GM12878 (cell line): Measurements from ENCODE around the gene ASB3. TPM values are rescaled to one million over a fixed set of nuclear protein-coding genes. Genes with fewer than 3 reads are reported as not detected.

Experiments
- ATAC-seq: fragments of 200-7000 bp; cut with Tn5 transposase; 3 replicates; pipeline ENCODE4 v1.9.1; 2020; ENCODE audit warnings: mild to moderate bottlenecking, moderate library complexity
- Bru-seq: library from RNA; stranded (reverse); fragments of 400-500 nt; gene quantifications from one replicate; lab custom pipeline; 2021; lab: Mats Ljungman, UMichigan
- BruChase-seq, 2 experiments: library from RNA; stranded (reverse); fragments of 400-500 nt; gene quantifications; one replicate each; lab custom pipeline; 2021; lab: Mats Ljungman, UMichigan
- BruUV-seq: library from RNA; stranded (reverse); fragments of 400-500 nt; replicated peaks from 2 replicates; lab custom pipeline; 2021; lab: Mats Ljungman, UMichigan
- CTCF ChIA-PET: fragments of 300-600 bp; sonication (Branson Sonifier 250); formaldehyde crosslinking; extraction: SDS; loops from one replicate; lab custom pipeline; 2021; ENCODE audit warnings: inconsistent platforms; lab: Yijun Ruan, JAX
- POLR2A ChIA-PET: fragments of 350-600 bp; formaldehyde crosslinking; extraction: SDS; loops from one replicate; lab custom pipeline; 2021; ENCODE audit warnings: inconsistent platforms; lab: Charles Lee
- RAD21 ChIA-PET: fragments of 300-600 bp; sonication (Branson Sonifier 250); formaldehyde crosslinking; loops from one replicate; lab custom pipeline; 2023; ENCODE audit warnings: antibody characterized with exemption; ENCODE audit not compliant: unreplicated experiment; lab: Charles Lee
- SMC1A ChIA-PET: fragments of 300-600 bp; sonication (Branson Sonifier 250); formaldehyde crosslinking; loops from one replicate; lab custom pipeline; 2023; ENCODE audit not compliant: unreplicated experiment, uncharacterized antibody; lab: Charles Lee
- DNase-seq: peaks from one replicate; pipeline ENCODE4 v3.0.0-alpha.2; 2011; ENCODE audit warnings: low read depth, low spot score
- FAIRE-seq: peaks from 3 replicates; lab custom pipeline; 2011; peaks lifted over from hg19 to GRCh38; lab: Jason Lieb, UNC
- H2AFZ ChIP-seq: 2 replicates; pipeline ENCODE4 v1.6.0; 2011; ENCODE audit warnings: low read depth, low read length, control low read depth; ENCODE audit not compliant: control insufficient read depth
- H3K27ac ChIP-seq: 2 replicates; pipeline ENCODE4 v1.5.1; 2011; ENCODE audit warnings: control low read depth; ENCODE audit not compliant: control insufficient read depth, insufficient read depth
- H3K27me3 ChIP-seq, 2 experiments: replicated peaks in 1 of 2; 2 replicates each; pipeline versions ENCODE4 v1.6.0 to v1.6.1; 2011; ENCODE audit warnings: low read length in 1 of 2; ENCODE audit not compliant: control insufficient read depth in 2 of 2, insufficient read depth in 2 of 2
- H3K36me3 ChIP-seq, 2 experiments: 2 replicates each; pipeline ENCODE4 v1.5.1; 2011; ENCODE audit warnings: low read length in 1 of 2; ENCODE audit not compliant: control insufficient read depth in 2 of 2, insufficient read depth in 2 of 2
- H3K4me1 ChIP-seq: 2 replicates; pipeline ENCODE4 v1.6.1; 2011; ENCODE audit warnings: mild to moderate bottlenecking, low read length, moderate library complexity, mixed read lengths; ENCODE audit not compliant: control insufficient read depth, insufficient read depth
- H3K4me2 ChIP-seq: 2 replicates; pipeline ENCODE4 v1.6.0; 2011; ENCODE audit warnings: control low read depth; ENCODE audit not compliant: control insufficient read depth, insufficient read depth
- H3K4me3 ChIP-seq: fragments of 200-600 bp; sonication (generic); 2 replicates; pipeline ENCODE4 v1.5.1; 2016
- H3K79me2 ChIP-seq: 2 replicates; pipeline ENCODE4 v1.6.0; 2011; ENCODE audit warnings: low read length; ENCODE audit not compliant: control insufficient read depth, insufficient read depth
- H3K9ac ChIP-seq: 2 replicates; pipeline ENCODE4 v1.8.0; 2011; ENCODE audit warnings: low read length, control low read depth, mixed read lengths; ENCODE audit not compliant: control insufficient read depth, insufficient read depth
- H3K9me3 ChIP-seq: replicated peaks from 3 replicates; pipeline ENCODE4 v1.5.1; 2011; ENCODE audit warnings: mild to moderate bottlenecking, low read length; ENCODE audit not compliant: control insufficient read depth, insufficient read depth
- H4K20me1 ChIP-seq: 2 replicates; pipeline ENCODE4 v1.6.0; 2011; ENCODE audit not compliant: control insufficient read depth, insufficient read depth
- CBFB ChIP-seq: IDR thresholded peaks from 2 replicates; pipeline ENCODE4 v1.6.1; 2016; ENCODE audit warnings: antibody characterized with exemption, low read depth
- CEBPB ChIP-seq, 2 experiments: fragments of 150-350 bp in 1 of 2; IDR thresholded peaks; 2 replicates each; pipeline ENCODE4 v1.6.1; 2012 to 2014; ENCODE audit warnings: low read depth in 2 of 2, low read length in 2 of 2, borderline replicate concordance in 1 of 2, inconsistent platforms in 1 of 2
- CHD2 ChIP-seq: IDR thresholded peaks from 2 replicates; pipeline ENCODE4 v1.6.1; 2011; ENCODE audit warnings: low read depth, low read length, improper control_type of control experiment, borderline replicate concordance
- FOXM1 ChIP-seq: IDR thresholded peaks from 2 replicates; pipeline ENCODE4 v1.6.1; 2012; ENCODE audit warnings: low read depth, mild to moderate bottlenecking, inconsistent platforms, low read length, moderate library complexity
- GATAD2B ChIP-seq: fragments of 450-650 bp; conservative IDR thresholded peaks from 2 replicates; pipeline ENCODE4 v1.6.1; 2017; ENCODE audit warnings: low read depth, mild to moderate bottlenecking, moderate library complexity
- KLF5 ChIP-seq: fragments of 450-650 bp; IDR thresholded peaks from 2 replicates; pipeline ENCODE4 v1.6.1; 2014; ENCODE audit warnings: mild to moderate bottlenecking; ENCODE audit not compliant: partially characterized antibody
- NR2F1 ChIP-seq: fragments of 450-650 bp; conservative IDR thresholded peaks from 2 replicates; pipeline ENCODE4 v1.6.1; 2017; ENCODE audit warnings: mild to moderate bottlenecking
- PAX8 ChIP-seq: fragments of 450-650 bp; IDR thresholded peaks from 2 replicates; pipeline ENCODE4 v1.6.1; 2017; ENCODE audit warnings: mild to moderate bottlenecking, moderate library complexity
- PBX3 ChIP-seq: IDR thresholded peaks from 2 replicates; pipeline ENCODE4 v1.6.1; 2011; ENCODE audit warnings: mild to moderate bottlenecking, low read depth, low read length, moderate library complexity; ENCODE audit not compliant: insufficient replicate concordance
- POLR2AphosphoS2 ChIP-seq: IDR thresholded peaks from 2 replicates; pipeline ENCODE4 v1.6.1; 2011; ENCODE audit warnings: low read depth, mild to moderate bottlenecking, low read length, improper control_type of control experiment, moderate library complexity
- RAD21 ChIP-seq: IDR thresholded peaks from 2 replicates; pipeline ENCODE4 v1.6.1; 2011; ENCODE audit warnings: mild to moderate bottlenecking, low read depth, low read length, moderate library complexity; ENCODE audit not compliant: insufficient read depth
- STAT1 ChIP-seq: fragments of 450-650 bp; conservative IDR thresholded peaks from 2 replicates; pipeline ENCODE4 v1.6.1; 2014; ENCODE audit warnings: antibody characterized with exemption, mild to moderate bottlenecking
- WGBS: methylation state at CpG from one replicate; pipeline ENCODE4 v1.1.6; 2016; ENCODE audit warnings: low lambda C conversion rate; ENCODE audit not compliant: insufficient replicate concordance, insufficient coverage; ENCODE audit errors: missing lambda C conversion rate; 5-methylcytosine and 5-hydroxymethylcytosine counted together
- in situ Hi-C: fragments of 300-500 bp; cut with MboI; formaldehyde crosslinking; loops from 9 replicates; pipeline ENCODE4 v1.14.3; 2018; ENCODE audit warnings: mixed read lengths
- intact Hi-C: fragments of 100-400 bp; cut with micrococcal nuclease; formaldehyde crosslinking; loops from one replicate; pipeline ENCODE4 v1.14.2; 2022; ENCODE audit not compliant: unreplicated experiment
- long read RNA-seq, 2 experiments: library from polyadenylated mRNA; unstranded; transcript quantifications; one replicate each; pipeline ENCODE4 v2.0.0, GENCODE V29; 2019 to 2020
- polyA minus RNA-seq, 3 experiments: library from RNA; depleted of rRNA, polyadenylated mRNA; stranded (reverse); fragments of >200 nt; gene quantifications; 2 replicates each; pipeline ENCODE4 v1.2.3, GENCODE V29; 2011
- polyA plus RNA-seq, 11 experiments: library from polyadenylated mRNA; depleted of rRNA in 4 of 11; unstranded in 6 of 11; stranded (reverse) in 5 of 11; fragments of >200 nt; fragmentation: Nextera tagmentation in 4 of 11; fragmentation: Illumina TruSeq in 1 of 11; extraction: Ambion mirVana in 4 of 11; extraction: Trizol in 1 of 11; gene quantifications; 1 replicate in 1 of 11; 2 replicates in 10 of 11; pipeline versions ENCODE4 v1.2.1 to v1.2.3, GENCODE V29; 2011 to 2016; ENCODE audit warnings: inconsistent platforms in 2 of 11, missing spikeins in 2 of 11, low read depth in 1 of 11
- total RNA-seq, 4 experiments: library from RNA; depleted of rRNA in 3 of 4; stranded (reverse); fragments of >200 nt in 3 of 4; fragmentation: Illumina TruSeq in 1 of 4; extraction: Trizol in 1 of 4; gene quantifications; 2 replicates each; pipeline versions ENCODE4 v1.2.1 to v1.2.3, GENCODE V29; 2013 to 2021

ASB3 gene, protein sequence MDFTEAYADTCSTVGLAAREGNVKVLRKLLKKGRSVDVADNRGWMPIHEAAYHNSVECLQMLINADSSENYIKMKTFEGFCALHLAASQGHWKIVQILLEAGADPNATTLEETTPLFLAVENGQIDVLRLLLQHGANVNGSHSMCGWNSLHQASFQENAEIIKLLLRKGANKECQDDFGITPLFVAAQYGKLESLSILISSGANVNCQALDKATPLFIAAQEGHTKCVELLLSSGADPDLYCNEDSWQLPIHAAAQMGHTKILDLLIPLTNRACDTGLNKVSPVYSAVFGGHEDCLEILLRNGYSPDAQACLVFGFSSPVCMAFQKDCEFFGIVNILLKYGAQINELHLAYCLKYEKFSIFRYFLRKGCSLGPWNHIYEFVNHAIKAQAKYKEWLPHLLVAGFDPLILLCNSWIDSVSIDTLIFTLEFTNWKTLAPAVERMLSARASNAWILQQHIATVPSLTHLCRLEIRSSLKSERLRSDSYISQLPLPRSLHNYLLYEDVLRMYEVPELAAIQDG
- 64.9 and 68.6 TPM in 2 replicates for total RNA-seq (2013; cell fraction: nucleolus; rRNA removed)
- total RNA-seq (2014; rRNA removed) (21.9 and 24.8 TPM in 2 replicates), total RNA-seq (2014; rRNA removed; fragmentation: Illumina TruSeq; extraction: Trizol) (22.3 and 23.3 TPM in 2 replicates), total RNA-seq (2021) (16.4 and 19.1 TPM in 2 replicates), polyA plus RNA-seq (2011; rRNA removed) (30.9 and 39.6 TPM in 2 replicates), polyA plus RNA-seq (2014; fragmentation: Illumina TruSeq; extraction: Trizol) (17.1 and 22.3 TPM in 2 replicates), polyA plus RNA-seq (2014; fragmentation: Nextera tagmentation; extraction: Ambion mirVana) (10 to 100 TPM; 19.9 to 25.6 TPM), polyA plus RNA-seq (2014; rRNA removed) (13.4 and 18.5 TPM in 2 replicates), polyA plus RNA-seq (2016; fragmentation: Nextera tagmentation; extraction: Ambion mirVana) (10 to 100 TPM; 29.3 to 30.2 TPM), polyA minus RNA-seq (2011; rRNA and poly(A)+ RNA removed) (35.2 and 37.8 TPM in 2 replicates), Bru-seq, nascent RNA (percentile 82 among the genes with signal in this experiment), BruChase-seq, experiment 1, labeled RNA remaining after a 6-hour chase (percentile 80 among the genes with signal in this experiment), BruChase-seq, experiment 2, labeled RNA remaining after a 2-hour chase (percentile 86 among the genes with signal in this experiment)
- 10.3 TPM for polyA plus RNA-seq (2011; ENCODE audit: low read depth)
- polyA plus RNA-seq (2011; cell fraction: cytosol; rRNA removed), result 14.9 and 21.4 TPM in 2 replicates
- polyA plus RNA-seq (2011; cell fraction: nucleus; rRNA removed), result 31.7 and 38.6 TPM in 2 replicates
- 10.5 and 14.3 TPM in 2 replicates for polyA plus RNA-seq (2012)
- 8.8 and 12.9 TPM in 2 replicates for polyA minus RNA-seq (2011; cell fraction: cytosol; rRNA and poly(A)+ RNA removed)
- 34.1 and 45.8 TPM in 2 replicates for polyA minus RNA-seq (2011; cell fraction: nucleus; rRNA and poly(A)+ RNA removed)
- long read RNA-seq, experiment 1, transcript ASB3-201 (10 exons, 2,214 nt), result major isoform, 16 of 23 reads
- long read RNA-seq, experiment 1, partial matches to known transcripts, result 0 of 23 reads
- long read RNA-seq, experiment 1, other reads (novel, unspliced or antisense), result 5 of 23 reads
- long read RNA-seq, experiment 2, transcript ASB3-201 (10 exons, 2,214 nt), result major isoform, 141 of 193 reads
- long read RNA-seq, experiment 2, transcript ASB3-202 (9 exons, 1,734 nt), result minor isoform, 11 of 193 reads
- long read RNA-seq, experiment 2, partial matches to known transcripts, result 7 of 193 reads
- long read RNA-seq, experiment 2, other reads (novel, unspliced or antisense), result 31 of 193 reads

GRCh38 chr2:53786705-53787613 lies at the start of gene ASB3, which contains the start of gene ERLEC1:
TSS of gene ASB3 (minus strand) at chr2:53786953. CDS start at chr2:53765572, 21,381 bp downstream.
TSS of gene ERLEC1 (plus strand) at chr2:53787044. CDS start at chr2:53787211, 167 bp downstream.
- intact Hi-C loops (loop anchor here (2.0 kb wide), 1 partner anchor 20 kb away; the partner anchor contains the start of gene CHAC2), in situ Hi-C loops (no loop called here)
- Histone ChIP-seq H3K4me1 (0 out of 2 replicates have a peak, but pooled peaks cover 2% of the 10 kb centered on the region), H2AFZ (peak within 1 kb of the TSS; percentile 95), H3K36me3 (peaks cover 0 to 6% of the 10 kb centered on the region in 2 experiments; a peak in 2 of 4 replicates), H3K4me3 (peak within 1 kb of the TSS; percentile 97), H3K9ac (peak within 1 kb of the TSS; percentile 92), H3K4me2 (peak within 1 kb of the TSS; percentile 90), H3K27me3 (no peaks in the 10 kb centered on the region), H4K20me1 (no peaks in the 10 kb centered on the region), H3K27ac (peak within 1 kb of the TSS; percentile 86), H3K9me3 (no peaks in the 10 kb centered on the region), H3K79me2 (peaks cover 87% of the 10 kb centered on the region)
- ATAC-seq, result peak; percentile 93
- no TSS peak for BruUV-seq
- peak; percentile 80 for FAIRE-seq
- CTCF ChIA-PET, result interaction anchor here (0.8 to 2.9 kb wide), 3 partner anchors 10 to 53 kb away, joined by 3 to 14 read pairs (median 4); partner anchors contain the start of gene CHAC2
- SMC1A ChIA-PET, result interaction anchor here (1.0 to 3.0 kb wide), 4 partner anchors 13 to 182 kb away, joined by 3 to 22 read pairs (median 5); partner anchors contain the start of gene CHAC2
- 1% methylated on average over 72 of the region's 77 CpGs for WGBS
- POLR2A ChIA-PET, result interaction anchor here (0.9 to 6.6 kb wide), 4 partner anchors 13 to 183 kb away, joined by 3 to 37 read pairs (median 6); partner anchors contain the start of genes CHAC2 and PSME4
- peak; percentile 48 for DNase-seq
- RAD21 ChIA-PET, result interaction anchor here (1.3 to 2.7 kb wide), 2 partner anchors 10 to 19 kb away, joined by 3 to 12 read pairs; partner anchors contain the start of gene CHAC2
- peak; percentile 79 for TF ChIP-seq KLF5
- TF ChIP-seq STAT1, result no peak
- TF ChIP-seq CBFB, result peak; percentile 42; the same call in 1 of the 2 replicates
- no peak for TF ChIP-seq PBX3
- TF ChIP-seq POLR2AphosphoS2, result peak; percentile 64
- TF ChIP-seq NR2F1, result no peak
- TF ChIP-seq RAD21, result no peak
- no peak for TF ChIP-seq PAX8
- TF ChIP-seq FOXM1, result no peak
- peak; percentile 42; the same call in 1 of the 2 replicates for TF ChIP-seq CHD2
- no peak for TF ChIP-seq CEBPB (IDR thresholded peaks at IDR 0.05; ENCODE audit: borderline replicate concordance in 1 of 2, low read depth in 2 of 2, low read length in 2 of 2)
- TF ChIP-seq GATAD2B, result peak; percentile 73
